ENCODE results near the gene KAT6B.

- no peak for TF ChIP-seq EZH2 (IDR thresholded peaks at IDR 0.05; ENCODE audit: low read length, missing control alignments)
- TF ChIP-seq CTCF (conservative IDR thresholded peaks at IDR 0.05 in 1 of 2, IDR thresholded peaks at IDR 0.05 in 1 of 2; ENCODE audit: low read depth in 1 of 2, low read length in 2 of 2): no peak
These were observed 183.0 kb downstream of the KAT6B start for GRCh38 chr10:75009426-75009825.

All from fibroblast of lung (primary cell).